HG02642 (cell line): ENCODE data around the gene PCDH7.

Experiments used
- ATAC-seq: cut with Tn5 transposase; IDR thresholded peaks from one replicate; pipeline ENCODE4 v1.9.1; 2021; ENCODE audit warnings: mild to moderate bottlenecking; ENCODE audit not compliant: unreplicated experiment, poor library complexity

The PCDH7 gene

GRCh38 chr4:30776451-30776850 is 56.3 kb downstream of the PCDH7 start:
- ATAC-seq = no peak

GRCh38 chr4:30776921-30777415 is 56.8 kb downstream of the PCDH7 start:
- ATAC-seq = no peak
